SU-DHL-6 (cell line): ENCODE measurements around the gene TRAPPC2.

Experiments used
- H2AFZ ChIP-seq: fragments of 200-600 bp; sonication (generic); 2 replicates; pipeline ENCODE4 v1.6.1; 2014; ENCODE audit warnings: low read depth, mild to moderate bottlenecking, moderate library complexity, mixed read lengths, antibody characterized with exemption, low read length; ENCODE audit not compliant: severe bottlenecking
- H3F3A ChIP-seq: fragments of 200-600 bp; shearing (Covaris generic); 2 replicates; pipeline ENCODE4 v1.6.0; 2016; ENCODE audit warnings: antibody characterized with exemption, mild to moderate bottlenecking; ENCODE audit not compliant: insufficient read depth
- H3K27ac ChIP-seq: fragments of 200-600 bp; sonication (generic); 2 replicates; pipeline ENCODE4 v1.5.1; 2016; ENCODE audit warnings: low read depth, mild to moderate bottlenecking, low read length, moderate library complexity, mixed read lengths
- H3K27me3 ChIP-seq: fragments of 200-600 bp; sonication (generic), shearing (Covaris generic); 2 replicates; pipeline ENCODE4 v1.6.0; 2014; ENCODE audit warnings: mild to moderate bottlenecking, low read length
- H3K36me3 ChIP-seq: fragments of 200-600 bp; sonication (generic); 2 replicates; pipeline ENCODE4 v1.6.1; 2014; ENCODE audit warnings: mild to moderate bottlenecking, low read length, mixed read lengths
- H3K4me2 ChIP-seq: fragments of 300-600, 200-600 bp; shearing (Covaris generic), sonication (generic); 2 replicates; pipeline ENCODE4 v1.6.0; 2014; ENCODE audit warnings: low read length, low read depth, mild to moderate bottlenecking; ENCODE audit not compliant: poor library complexity, severe bottlenecking
- H3K4me3 ChIP-seq: fragments of 200-600 bp; sonication (generic); 2 replicates; pipeline ENCODE4 v1.5.1; 2014; ENCODE audit warnings: antibody characterized with exemption, low read length, mild to moderate bottlenecking, mixed read lengths; ENCODE audit not compliant: insufficient read depth, poor library complexity, severe bottlenecking
- H3K79me2 ChIP-seq: fragments of 200-600 bp; sonication (generic); 2 replicates; pipeline ENCODE4 v1.6.1; 2014; ENCODE audit warnings: mild to moderate bottlenecking, low read length, moderate library complexity; ENCODE audit not compliant: insufficient read depth
- H3K9ac ChIP-seq: fragments of 200-600 bp; sonication (generic); 2 replicates; pipeline ENCODE4 v1.7.0; 2014; ENCODE audit warnings: mild to moderate bottlenecking, low read length
- H3K9me2 ChIP-seq: fragments of 200-600 bp; sonication (generic); replicated peaks from 2 replicates; pipeline ENCODE4 v1.6.1; 2014; ENCODE audit warnings: low read length; ENCODE audit not compliant: insufficient read depth
- H3K9me3 ChIP-seq: fragments of 200-600 bp; sonication (generic); 2 replicates; pipeline ENCODE4 v1.6.1; 2014; ENCODE audit warnings: low read length, mixed read lengths; ENCODE audit not compliant: insufficient read depth
- H4K20me1 ChIP-seq: fragments of 200-600 bp; sonication (generic); 2 replicates; pipeline ENCODE4 v1.6.1; 2014; ENCODE audit warnings: low read depth, mild to moderate bottlenecking, antibody characterized with exemption, low read length, moderate library complexity, mixed read lengths
- EZH2phosphoT487 ChIP-seq: fragments of 200-600 bp; sonication (generic), shearing (Covaris generic); conservative IDR thresholded peaks from 2 replicates; pipeline ENCODE4 v1.6.1; 2018; ENCODE audit warnings: mild to moderate bottlenecking, antibody characterized with exemption, low read length, moderate library complexity, mixed read lengths
- TF ChIP-seq, protein P1 (sequence below): fragments of 200-600 bp; sonication (generic); IDR thresholded peaks from one replicate; pipeline ENCODE4 v1.5.1; 2017; ENCODE audit warnings: antibody characterized with exemption, mild to moderate bottlenecking, low read length, moderate library complexity; ENCODE audit not compliant: insufficient read depth, poor library complexity, severe bottlenecking

TRAPPC2 gene

DNA sequence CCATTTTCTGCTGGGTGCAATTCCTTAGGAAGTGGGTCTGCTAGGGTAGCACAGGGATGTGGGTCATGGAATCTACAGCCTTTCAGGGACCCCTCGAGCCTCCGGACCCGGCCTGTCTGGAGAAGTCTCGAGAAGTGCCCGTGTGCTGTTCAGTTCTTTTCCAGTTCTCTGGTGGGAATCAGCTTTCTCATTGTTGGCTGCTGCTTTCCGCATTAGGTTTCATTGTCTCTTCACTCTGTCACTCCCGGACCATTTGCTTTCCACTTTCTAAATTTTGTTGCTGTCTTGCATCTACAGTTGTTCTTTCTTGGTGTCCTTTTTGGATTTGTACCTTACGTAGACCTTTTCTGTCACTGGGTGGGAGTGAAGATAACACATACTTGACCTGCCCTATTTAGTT lies 39.4 kb downstream of the TRAPPC2 start:
- H3K4me2 ChIP-seq: no peak overlapping the region

DNA sequence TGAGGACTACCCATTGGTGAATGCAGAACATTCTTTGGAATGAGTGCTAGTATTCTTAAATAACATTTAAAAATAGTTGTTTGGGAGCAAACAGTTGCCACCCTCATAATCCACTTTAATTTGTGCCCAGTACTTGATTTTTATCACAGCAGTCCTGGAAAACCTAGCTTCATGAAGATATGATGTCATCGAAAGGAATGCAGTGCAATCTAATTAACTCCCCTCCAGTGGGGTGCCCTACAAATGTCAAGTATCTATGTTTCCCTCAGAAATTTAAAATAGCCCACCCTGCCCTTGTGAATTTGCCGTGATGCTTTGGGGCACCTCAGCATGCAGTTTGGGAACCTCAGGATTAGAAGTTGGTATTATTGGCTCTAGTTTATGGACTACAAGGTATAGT lies 40.1 kb downstream of the TRAPPC2 start:
- Histone ChIP-seq H3K9ac (no peak overlapping the region), H3K27me3 (no peaks in the 10 kb centered on the region), H2AFZ (no peak overlapping the region), H3K36me3 (no peaks in the 10 kb centered on the region), H3K27ac (no peak overlapping the region), H3K4me3 (no peak overlapping the region), H3K9me3 (no peaks in the 10 kb centered on the region), H3K79me2 (no peaks in the 10 kb centered on the region), H3F3A (no peaks in the 10 kb centered on the region), H4K20me1 (no peaks in the 10 kb centered on the region), H3K9me2 (no peaks in the 10 kb centered on the region), H3K4me2 (no peak overlapping the region)
- no peak for TF ChIP-seq EZH2phosphoT487
- TF ChIP-seq, protein P1, sequence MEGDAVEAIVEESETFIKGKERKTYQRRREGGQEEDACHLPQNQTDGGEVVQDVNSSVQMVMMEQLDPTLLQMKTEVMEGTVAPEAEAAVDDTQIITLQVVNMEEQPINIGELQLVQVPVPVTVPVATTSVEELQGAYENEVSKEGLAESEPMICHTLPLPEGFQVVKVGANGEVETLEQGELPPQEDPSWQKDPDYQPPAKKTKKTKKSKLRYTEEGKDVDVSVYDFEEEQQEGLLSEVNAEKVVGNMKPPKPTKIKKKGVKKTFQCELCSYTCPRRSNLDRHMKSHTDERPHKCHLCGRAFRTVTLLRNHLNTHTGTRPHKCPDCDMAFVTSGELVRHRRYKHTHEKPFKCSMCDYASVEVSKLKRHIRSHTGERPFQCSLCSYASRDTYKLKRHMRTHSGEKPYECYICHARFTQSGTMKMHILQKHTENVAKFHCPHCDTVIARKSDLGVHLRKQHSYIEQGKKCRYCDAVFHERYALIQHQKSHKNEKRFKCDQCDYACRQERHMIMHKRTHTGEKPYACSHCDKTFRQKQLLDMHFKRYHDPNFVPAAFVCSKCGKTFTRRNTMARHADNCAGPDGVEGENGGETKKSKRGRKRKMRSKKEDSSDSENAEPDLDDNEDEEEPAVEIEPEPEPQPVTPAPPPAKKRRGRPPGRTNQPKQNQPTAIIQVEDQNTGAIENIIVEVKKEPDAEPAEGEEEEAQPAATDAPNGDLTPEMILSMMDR: no peak

More for the DNA sequence above, 39.4 kb downstream of the TRAPPC2 start:
- Histone ChIP-seq H3K36me3 (no peaks in the 10 kb centered on the region), H3K27me3 (no peaks in the 10 kb centered on the region), H2AFZ (no peak overlapping the region), H4K20me1 (no peaks in the 10 kb centered on the region), H3K9me2 (no peaks in the 10 kb centered on the region), H3K4me3 (no peak overlapping the region), H3K9me3 (no peaks in the 10 kb centered on the region), H3K27ac (no peak overlapping the region), H3K79me2 (no peaks in the 10 kb centered on the region), H3K9ac (no peak overlapping the region), H3F3A (no peaks in the 10 kb centered on the region)
- TF ChIP-seq, protein P1: no peak
- no peak for TF ChIP-seq EZH2phosphoT487

DNA sequence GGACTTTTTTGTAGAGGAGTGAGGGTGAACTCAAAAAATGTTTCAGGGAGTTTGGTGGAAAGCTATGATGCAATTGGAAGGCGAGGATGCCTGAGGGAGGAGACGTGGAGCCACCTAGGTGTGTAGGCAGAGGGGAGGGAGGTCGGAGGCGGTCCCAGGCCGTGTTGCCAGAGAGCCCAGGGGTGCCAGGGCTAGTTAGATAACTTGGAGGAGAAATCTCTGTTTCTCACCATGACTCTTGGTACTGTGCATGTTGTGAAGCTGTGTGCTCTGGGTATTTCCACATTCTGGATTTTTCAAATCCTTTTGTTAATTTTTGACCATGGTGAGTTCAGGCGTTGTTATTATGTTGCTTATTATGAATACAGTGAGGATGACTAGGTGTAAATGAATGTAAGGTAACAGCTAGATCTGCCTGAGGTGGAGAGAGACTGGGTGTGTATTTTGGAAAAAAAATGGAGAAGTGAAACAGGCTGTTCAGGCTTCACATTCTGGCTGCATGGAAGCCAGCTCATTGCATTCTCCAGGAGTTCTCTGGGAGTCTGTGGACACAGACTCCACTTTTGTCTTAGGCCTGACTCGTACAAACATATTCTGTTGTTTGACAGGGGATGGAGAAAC lies 41.0 kb downstream of the TRAPPC2 start:
- H3K27ac ChIP-seq: no peak overlapping the region
- TF ChIP-seq EZH2phosphoT487: no peak
- TF ChIP-seq, protein P1: no peak
- no peaks in the 10 kb centered on the region for H3K9me3 ChIP-seq
- H3F3A ChIP-seq: no peaks in the 10 kb centered on the region
- no peak overlapping the region for H3K4me3 ChIP-seq
- H3K9me2 ChIP-seq: no peaks in the 10 kb centered on the region
- no peak overlapping the region for H3K4me2 ChIP-seq
- H3K9ac ChIP-seq: no peak overlapping the region
- H2AFZ ChIP-seq: no peak overlapping the region
- no peaks in the 10 kb centered on the region for H3K79me2 ChIP-seq
- H4K20me1 ChIP-seq: no peaks in the 10 kb centered on the region
- H3K36me3 ChIP-seq: no peaks in the 10 kb centered on the region
- H3K27me3 ChIP-seq: no peaks in the 10 kb centered on the region
